Measurements from ENCODE around the gene MICU1. TPM values are rescaled to one million over a fixed set of nuclear protein-coding genes. Genes with fewer than 3 reads are reported as not detected.

The MICU1 gene
- total and polyA plus RNA-seq, 2 experiments from 2014 or later, result 27.5 to 52.3 TPM

DNA sequence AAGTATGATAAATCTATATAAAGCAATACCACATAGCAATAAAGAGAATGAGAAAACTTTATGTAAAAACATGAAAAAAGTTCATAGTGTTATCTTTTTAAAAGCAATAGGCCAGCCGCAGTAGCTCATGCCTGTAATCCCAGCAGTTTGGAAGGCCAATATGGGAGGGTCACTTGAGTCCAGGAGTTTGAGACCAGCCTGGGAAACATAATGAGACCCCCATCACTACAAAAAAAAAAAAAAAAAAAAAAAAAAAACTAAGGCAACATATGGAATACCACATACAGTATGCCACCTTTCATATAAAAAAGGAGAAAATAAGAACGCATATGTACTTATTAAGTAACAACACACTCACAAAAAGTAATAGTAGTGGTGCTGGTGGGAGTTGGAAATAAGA is 52.8 kb downstream of the MICU1 start:
- DNase-seq (ENCODE audit: low spot score) (no peak), ATAC-seq (no peak)
- Mint-ChIP-seq H3K36me3 (ENCODE audit: low read depth) (no peaks in the 10 kb centered on the region), H3K27ac (no peak overlapping the region), H3K4me3 (no peak overlapping the region), H3K27me3 (ENCODE audit: insufficient read depth, low read depth, poor library complexity) (no peaks in the 10 kb centered on the region), H3K9me3 (no peaks in the 10 kb centered on the region), H3K4me1 (no peaks in the 10 kb centered on the region)
- Histone ChIP-seq H3K4me3 (no peak overlapping the region), H3K27ac (ENCODE audit: low read depth) (no peak overlapping the region), H3K27me3 (ENCODE audit: insufficient read depth) (no peaks in the 10 kb centered on the region), H3K36me3 (ENCODE audit: insufficient read depth) (no peaks in the 10 kb centered on the region), H3F3A (replicated peaks; ENCODE audit: low read depth) (no peaks in the 10 kb centered on the region), H3K4me1 (ENCODE audit: insufficient read depth) (no peaks in the 10 kb centered on the region), H3K9me2 (ENCODE audit: insufficient read depth) (no peaks in the 10 kb centered on the region), H2AFZ (no peak overlapping the region), H3K4me2 (no peak overlapping the region), H3K79me2 (replicated peaks; ENCODE audit: insufficient read depth) (0 out of 2 replicates have a peak, but pooled peaks cover 7% of the 10 kb centered on the region), H4K20me1 (replicated peaks; ENCODE audit: insufficient read depth) (peaks cover 8% of the 10 kb centered on the region; the same call in 1 of the 2 replicates)
- TF ChIP-seq, protein P1, sequence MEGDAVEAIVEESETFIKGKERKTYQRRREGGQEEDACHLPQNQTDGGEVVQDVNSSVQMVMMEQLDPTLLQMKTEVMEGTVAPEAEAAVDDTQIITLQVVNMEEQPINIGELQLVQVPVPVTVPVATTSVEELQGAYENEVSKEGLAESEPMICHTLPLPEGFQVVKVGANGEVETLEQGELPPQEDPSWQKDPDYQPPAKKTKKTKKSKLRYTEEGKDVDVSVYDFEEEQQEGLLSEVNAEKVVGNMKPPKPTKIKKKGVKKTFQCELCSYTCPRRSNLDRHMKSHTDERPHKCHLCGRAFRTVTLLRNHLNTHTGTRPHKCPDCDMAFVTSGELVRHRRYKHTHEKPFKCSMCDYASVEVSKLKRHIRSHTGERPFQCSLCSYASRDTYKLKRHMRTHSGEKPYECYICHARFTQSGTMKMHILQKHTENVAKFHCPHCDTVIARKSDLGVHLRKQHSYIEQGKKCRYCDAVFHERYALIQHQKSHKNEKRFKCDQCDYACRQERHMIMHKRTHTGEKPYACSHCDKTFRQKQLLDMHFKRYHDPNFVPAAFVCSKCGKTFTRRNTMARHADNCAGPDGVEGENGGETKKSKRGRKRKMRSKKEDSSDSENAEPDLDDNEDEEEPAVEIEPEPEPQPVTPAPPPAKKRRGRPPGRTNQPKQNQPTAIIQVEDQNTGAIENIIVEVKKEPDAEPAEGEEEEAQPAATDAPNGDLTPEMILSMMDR (conservative IDR thresholded peaks at IDR 0.05; ENCODE audit: low read depth in 2 of 2), result no peak
- TF ChIP-seq REST (IDR thresholded peaks at IDR 0.05; ENCODE audit: unreplicated experiment), result no peak
- no peak for TF ChIP-seq STAT1 (IDR thresholded peaks at IDR 0.05; ENCODE audit: unreplicated experiment)
- TF ChIP-seq POLR2AphosphoS5 (IDR thresholded peaks at IDR 0.05; ENCODE audit: low read depth), result no peak
- no peak for TF ChIP-seq ZNF462 (CRISPR knock-in tag; IDR thresholded peaks at IDR 0.05)
- no peak for TF ChIP-seq EZH2 (IDR thresholded peaks at IDR 0.05; ENCODE audit: low read depth, unreplicated experiment)
- no peak for TF ChIP-seq ETS1 (IDR thresholded peaks at IDR 0.05)
- TF ChIP-seq CREB1 (CRISPR knock-in tag; IDR thresholded peaks at IDR 0.05; ENCODE audit: low read depth), result no peak
- TF ChIP-seq ZNF331 (CRISPR knock-in tag; IDR thresholded peaks at IDR 0.05; ENCODE audit: low read depth), result no peak
- TF ChIP-seq ZNF114 (CRISPR knock-in tag; IDR thresholded peaks at IDR 0.05), result no peak
- TF ChIP-seq NANOG (IDR thresholded peaks at IDR 0.05; ENCODE audit: borderline replicate concordance), result no peak
- no peak for TF ChIP-seq JUNB (IDR thresholded peaks at IDR 0.05; ENCODE audit: unreplicated experiment)
- TF ChIP-seq EZH2phosphoT487 (IDR thresholded peaks at IDR 0.05; ENCODE audit: unreplicated experiment), result no peak

Data from GM23338 (cell line).